ENCODE measurements around the gene SIN3B.
"Not testable (repeated sequence)": the region's sequence is repeated elsewhere in the genome, so short reads cannot be mapped to it uniquely, and the experiment has no call there.

SIN3B gene

DNA sequence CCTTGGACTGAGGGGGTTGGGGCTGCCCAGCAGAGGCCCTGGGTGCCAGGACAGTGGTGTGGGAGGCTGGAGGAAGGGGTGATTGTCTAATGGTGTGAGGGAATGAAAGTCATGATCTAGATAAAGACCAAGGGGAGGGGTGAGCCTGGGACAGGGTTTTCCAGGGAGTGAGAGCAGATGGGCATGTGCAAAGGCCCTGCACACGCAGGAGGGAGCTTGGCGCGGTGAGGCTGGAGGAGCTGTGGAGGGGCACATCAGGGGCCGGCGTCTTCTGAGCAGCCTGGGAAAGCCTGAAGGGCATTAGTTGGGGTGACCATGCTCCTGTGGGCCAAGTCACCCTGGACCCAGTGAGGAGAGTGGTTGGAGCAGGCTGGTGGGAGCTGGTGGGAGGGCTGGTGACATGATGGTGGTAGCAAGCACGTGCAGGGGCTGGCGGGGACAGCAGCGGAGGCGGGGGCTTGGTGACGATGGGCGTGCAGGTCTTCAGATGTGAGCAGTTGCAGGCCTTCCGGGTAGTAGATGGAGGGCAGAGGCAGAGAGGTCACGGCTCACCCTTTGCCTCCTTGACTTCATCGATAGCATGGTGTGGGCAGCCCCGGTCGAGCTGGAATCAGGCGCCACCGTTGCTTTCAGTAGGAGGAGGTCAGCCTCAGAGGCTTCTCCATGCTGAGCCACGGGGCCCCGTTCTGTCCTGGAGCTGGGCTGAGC, 39.4 kb downstream of the SIN3B start:
- DNase-seq (ENCODE audit: low spot score): no peak

DNA sequence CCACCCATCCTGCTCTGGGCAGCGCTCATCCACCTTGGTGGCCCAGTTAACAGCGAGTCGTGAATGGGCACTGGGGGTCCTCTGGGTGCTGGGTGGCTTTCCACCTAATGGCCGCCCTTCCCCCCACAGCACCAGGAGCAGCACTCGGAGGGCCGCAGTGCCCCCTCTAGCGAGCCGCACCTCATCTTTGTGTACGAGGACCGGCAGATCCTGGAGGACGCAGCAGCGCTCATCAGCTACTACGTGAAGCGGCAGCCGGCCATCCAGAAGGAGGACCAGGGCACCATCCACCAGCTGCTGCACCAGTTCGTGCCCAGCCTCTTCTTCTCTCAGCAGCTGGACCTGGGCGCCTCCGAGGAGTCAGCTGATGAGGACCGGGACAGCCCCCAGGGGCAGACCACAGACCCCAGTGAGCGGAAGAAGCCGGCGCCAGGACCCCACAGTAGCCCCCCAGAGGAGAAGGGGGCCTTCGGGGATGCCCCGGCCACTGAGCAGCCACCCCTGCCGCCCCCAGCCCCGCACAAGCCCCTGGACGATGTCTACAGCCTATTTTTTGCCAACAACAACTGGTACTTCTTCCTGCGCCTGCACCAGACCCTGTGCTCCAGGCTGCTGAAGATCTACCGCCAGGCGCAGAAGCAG, 40.3 kb downstream of the SIN3B start:
- no peak for DNase-seq (ENCODE audit: low spot score)

GRCh38 chr19:16871871-16872270, 42.7 kb downstream of the SIN3B start:
- DNase-seq (ENCODE audit: low spot score): no peak

GRCh38 chr19:16872728-16873127, 43.5 kb downstream of the SIN3B start:
- DNase-seq (ENCODE audit: low spot score): no peak

- DNase-seq (ENCODE audit: low spot score): no peak
Observed at GRCh38 chr19:16873594-16873993, 44.4 kb downstream of the SIN3B start.

- no peak for DNase-seq (ENCODE audit: low spot score)
Observed at GRCh38 chr19:16874250-16874977, 45.2 kb downstream of the SIN3B start.

- DNase-seq (ENCODE audit: low spot score): not testable (repeated sequence)
Observed at GRCh38 chr19:16874978-16875299, 45.7 kb downstream of the SIN3B start.

DNA sequence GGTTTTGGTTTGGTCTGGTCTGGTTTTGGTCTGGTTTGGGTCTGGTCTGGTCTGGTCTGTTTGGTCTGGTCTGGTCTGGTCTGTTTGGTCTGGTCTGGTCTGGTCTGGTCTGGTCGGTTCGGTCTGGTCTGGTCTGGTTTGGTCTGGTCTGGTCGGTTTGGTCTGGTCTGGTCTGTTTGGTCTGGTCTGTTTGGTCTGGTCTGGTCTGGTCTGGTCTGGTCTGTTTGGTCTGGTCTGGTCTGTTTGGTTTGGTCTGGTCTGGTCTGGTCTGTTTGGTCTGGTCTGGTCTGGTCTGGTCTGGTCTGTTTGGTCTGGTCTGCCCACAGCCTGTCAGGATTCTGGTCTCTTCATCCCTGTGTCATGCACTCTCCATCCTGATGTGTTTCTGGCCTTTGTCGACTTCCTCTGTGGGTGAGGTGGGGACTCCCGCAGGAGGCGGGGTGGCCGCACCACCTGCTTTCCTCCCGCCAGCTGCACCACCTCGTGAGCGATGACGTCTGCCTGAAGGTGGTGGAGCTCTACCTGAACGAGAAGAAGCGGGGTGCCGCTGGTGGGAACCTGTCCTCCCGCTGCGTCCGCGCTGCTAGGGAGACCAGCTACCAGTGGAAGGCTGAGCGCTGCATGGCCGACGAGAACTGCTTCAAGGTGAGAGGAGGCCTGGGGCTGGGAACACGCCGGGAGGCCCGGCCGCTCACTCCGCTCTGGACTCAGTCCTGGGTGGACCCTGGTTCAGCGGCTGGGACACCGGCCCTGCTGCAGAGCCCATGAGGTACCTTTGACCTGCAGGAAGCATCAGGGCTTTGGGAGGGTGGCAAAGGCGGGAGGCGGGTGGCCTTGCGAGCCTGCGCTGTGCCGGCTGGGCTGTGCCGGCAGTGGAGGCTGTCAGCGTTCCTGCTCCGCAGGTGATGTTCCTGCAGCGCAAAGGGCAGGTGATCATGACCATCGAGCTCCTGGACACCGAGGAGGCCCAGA, 46.7 kb downstream of the SIN3B start:
- no peak for DNase-seq (ENCODE audit: low spot score)

DNA sequence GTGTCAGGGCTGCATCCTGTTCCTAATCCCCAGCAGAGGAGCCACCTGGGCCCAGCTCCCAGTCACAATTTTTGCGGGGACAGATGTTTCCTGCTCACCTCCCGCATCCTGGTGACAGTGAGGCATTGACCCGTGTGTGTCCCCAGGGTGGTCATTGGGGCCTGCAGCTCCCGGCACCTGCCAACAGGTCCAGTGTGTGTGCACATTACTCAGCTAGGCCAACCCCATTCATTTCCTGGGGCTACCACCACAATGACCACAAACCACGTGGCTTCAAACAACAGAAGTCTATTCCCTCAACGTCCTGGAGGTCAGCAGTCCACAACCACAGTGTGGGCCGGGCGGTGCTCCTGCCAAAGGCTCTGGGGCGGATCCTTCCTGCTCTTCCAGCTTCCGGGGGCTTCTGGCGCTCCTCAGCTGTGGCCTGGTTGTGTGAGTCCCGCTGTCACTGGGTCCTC, 47.7 kb downstream of the SIN3B start:
- no peak for DNase-seq (ENCODE audit: low spot score)

DNA sequence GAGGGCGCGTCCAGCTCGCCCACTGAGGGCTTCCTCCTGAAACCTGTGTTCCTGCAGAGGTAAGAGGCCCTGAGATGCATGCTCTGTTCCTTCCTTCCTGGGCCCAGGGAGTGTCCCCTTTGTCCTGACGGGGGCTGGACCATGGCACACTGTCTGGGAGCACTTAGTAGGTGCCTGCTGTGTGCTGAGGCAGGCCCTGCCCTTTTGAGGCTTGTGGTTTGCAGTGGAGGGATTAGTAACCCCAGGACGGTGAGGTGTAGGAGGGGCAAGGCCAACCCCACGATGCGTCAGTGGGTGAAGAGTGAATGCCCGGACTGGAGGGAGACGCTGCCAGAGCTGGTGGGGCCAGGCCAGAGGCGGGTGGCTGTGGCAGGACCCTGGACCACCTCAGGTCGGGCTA, 48.4 kb downstream of the SIN3B start:
- DNase-seq (ENCODE audit: low spot score): no peak

- no peak for DNase-seq (ENCODE audit: low spot score)
Observed at GRCh38 chr19:16878181-16878965, 49.2 kb downstream of the SIN3B start.

DNA sequence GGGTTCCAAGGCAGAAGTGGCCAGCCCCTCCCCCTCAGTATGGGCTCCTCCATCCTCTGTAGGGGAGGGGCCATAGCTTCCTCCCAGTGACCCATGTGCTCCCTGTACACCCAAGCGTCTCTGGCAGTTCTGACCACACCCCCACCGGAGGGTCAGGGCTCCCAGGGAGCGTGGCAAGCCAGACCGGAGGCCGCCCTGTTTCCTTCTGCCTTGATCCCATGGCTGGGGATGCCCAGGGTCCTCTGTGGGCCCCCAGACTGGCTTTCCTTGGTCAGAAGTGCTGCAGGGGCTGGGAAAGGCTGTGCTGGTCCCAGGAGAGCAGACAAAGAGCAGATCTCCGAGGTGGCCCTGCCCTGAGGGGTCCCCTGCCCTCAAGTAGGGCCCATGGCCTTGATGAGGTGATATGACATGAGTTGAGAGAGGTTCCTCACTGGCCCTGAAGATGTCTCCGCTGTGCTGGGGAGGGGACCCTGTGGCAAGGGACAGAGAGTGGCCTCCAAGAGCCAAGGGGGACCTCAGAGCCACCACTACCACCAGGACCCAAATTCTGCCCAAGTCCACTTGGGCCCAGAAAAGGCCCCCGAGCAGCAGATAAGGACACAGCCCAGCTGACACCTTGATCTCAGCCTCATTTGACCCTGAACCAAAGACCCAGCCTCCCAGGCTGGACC, 51.8 kb downstream of the SIN3B start:
- no peak for DNase-seq (ENCODE audit: low spot score)

DNA sequence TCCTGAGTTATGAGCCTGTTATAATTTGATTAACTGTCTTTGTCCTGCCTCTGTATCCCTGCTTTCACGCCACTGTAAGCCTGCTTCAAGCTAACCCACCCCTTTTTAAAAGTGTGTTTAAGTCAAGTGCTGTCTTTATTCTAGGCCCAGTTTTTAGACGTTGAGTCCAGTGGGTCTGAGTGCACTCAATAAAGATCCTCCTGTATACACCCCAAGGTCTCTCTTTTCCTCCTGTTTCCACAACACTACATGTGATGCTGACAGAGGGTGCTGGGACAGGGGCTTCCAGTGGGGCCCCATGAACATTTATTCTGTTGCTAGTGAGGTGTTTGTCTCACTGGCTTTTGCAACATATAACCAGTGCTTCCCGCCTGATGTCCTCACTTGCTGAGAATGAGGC, 52.9 kb downstream of the SIN3B start:
- no peak for DNase-seq (ENCODE audit: low spot score)

GRCh38 chr19:16883522-16883921, 54.3 kb downstream of the SIN3B start:
- no peak for DNase-seq (ENCODE audit: low spot score)

GRCh38 chr19:16885166-16885565, 56.0 kb downstream of the SIN3B start:
- no peak for DNase-seq (ENCODE audit: low spot score)

DNA sequence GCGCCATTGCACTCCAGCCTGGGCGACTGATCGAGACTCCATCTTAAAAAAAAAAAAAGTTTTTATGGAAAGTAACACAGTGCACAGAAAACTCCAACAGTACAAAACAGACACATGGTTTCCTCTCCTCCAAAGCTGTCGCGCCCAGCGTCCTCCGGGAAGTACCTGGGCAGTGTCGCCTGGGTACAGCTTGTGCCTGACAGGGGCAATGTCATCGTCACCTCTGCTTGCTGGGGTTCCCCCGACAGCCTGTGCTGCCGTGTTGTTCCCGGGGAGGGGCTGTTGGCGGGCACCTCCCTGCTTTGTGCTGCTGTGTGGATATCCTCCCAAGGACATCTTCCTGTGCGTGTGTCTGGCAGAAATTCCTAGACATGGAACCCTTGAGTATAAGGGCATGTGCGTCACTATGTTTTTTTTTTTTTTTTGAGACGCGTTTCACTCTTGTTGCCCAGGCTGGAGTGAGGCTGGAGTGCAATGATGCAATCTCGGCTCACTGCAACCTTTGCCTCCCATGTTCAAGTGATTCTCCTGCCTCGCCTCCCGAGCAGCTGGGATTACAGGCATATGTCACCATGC, 57.2 kb downstream of the SIN3B start:
- DNase-seq (ENCODE audit: low spot score): no peak

DNA sequence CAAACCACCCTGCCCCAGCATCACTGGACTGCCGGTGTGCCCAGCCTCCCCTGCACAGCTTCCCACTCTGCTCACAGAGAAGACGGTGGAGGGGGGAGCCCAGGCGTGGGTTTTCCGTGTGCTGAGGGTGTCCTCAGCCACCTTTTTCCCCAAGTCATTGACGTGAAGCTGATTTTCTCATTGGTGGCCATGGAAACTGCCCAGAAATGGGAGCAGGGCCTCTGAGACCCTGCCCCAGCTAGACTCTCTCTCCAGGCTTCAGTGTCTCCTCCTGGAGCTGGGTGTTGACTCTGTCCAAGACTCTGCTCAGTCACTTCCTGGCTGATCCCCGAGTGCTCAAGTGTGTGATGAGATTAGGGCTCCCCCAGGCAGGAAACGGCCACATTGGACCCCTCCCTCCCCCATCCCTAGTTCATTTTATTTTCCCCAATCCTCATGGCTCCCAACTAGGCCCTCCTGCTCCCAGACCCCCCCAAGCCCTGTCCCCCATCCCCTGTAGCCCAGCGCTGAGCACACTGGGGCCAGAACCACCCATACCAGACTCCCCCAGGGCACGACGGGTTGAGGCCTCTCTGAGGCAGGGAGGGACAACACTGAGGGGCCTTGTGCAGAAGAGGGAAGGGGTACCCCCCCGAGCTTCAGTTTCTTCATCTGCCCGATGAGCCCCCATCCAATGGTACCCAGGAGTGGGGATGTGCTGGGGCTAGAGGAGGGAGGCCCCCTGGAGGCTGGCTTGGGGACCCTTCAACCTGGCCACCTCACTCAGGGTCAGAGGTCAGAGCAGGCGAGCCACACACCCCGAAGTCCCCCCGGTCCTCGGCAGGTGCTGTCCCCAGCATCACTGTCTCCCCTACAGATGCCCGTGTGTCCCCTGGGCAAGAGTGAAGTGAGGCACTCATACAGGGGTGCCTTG, 58.4 kb downstream of the SIN3B start:
- no peak for DNase-seq (ENCODE audit: low spot score)

DNA sequence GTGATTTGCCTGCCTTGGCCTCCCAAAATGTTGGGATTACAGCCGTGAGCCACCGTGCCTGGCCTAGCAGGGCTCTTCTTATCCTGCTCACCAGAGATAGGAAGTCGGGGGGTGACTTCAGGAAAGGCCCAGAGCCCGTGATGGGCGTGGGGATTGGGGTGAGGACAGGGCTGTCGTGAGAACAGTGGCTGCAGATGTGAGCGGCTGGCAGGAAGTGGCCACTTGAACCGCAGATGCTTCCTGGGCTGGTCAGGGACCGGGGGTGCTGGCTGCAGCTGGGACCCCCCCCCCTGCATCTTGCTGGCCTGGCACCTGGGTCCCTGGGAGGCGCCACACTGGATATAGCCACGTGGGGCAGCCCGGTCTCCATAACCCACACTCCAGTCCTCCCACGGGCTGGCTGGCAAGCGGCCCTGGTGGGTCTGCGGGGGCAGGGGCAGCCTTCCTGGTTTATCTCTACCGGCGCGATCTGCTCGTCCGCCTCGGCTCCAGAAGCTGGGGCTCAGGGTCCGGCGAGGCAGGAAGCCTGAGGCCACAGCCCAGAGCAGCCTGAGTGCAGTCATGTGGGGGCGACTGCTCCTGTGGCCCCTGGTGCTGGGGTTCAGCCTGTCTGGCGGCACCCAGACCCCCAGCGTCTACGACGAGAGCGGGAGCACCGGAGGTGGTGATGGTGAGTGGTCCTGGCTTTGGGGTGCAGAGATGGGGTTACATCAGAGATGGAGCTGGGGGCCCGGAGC, 59.6 kb downstream of the SIN3B start, which contains the start of gene F2RL3:
Gene F2RL3 (plus strand): TSS at position 371 of the 737 bp plus-strand sequence. CDS start 191 bp downstream, at position 562.
- no peak for DNase-seq (ENCODE audit: low spot score)

All from activated CD4-positive, alpha-beta T cell treated with anti-CD3 and anti-CD28 coated beads, Interleukin-2, Interleukin-4, amounts not matched to agents 100 ng/mL and 50 ng/mL, durations not matched to agents 16 hours and 8 hours (primary cell).